Measurements from ENCODE around the gene SLC24A3. TPM values are rescaled to one million over a fixed set of nuclear protein-coding genes. Genes with fewer than 3 reads are reported as not detected.

The SLC24A3 gene
- total and polyA plus RNA-seq, 4 experiments from 2014 or later: not detected

GRCh38 chr20:19493794-19494495 is 281.5 kb downstream of the SLC24A3 start:
- Mint-ChIP-seq H3K27me3 (no peaks in the 10 kb centered on the region), H3K9me3 (no peaks in the 10 kb centered on the region), H3K4me3 (no peak overlapping the region), H3K4me1 (no peaks in the 10 kb centered on the region), H3K27ac (no peak overlapping the region), H3K36me3 (no peaks in the 10 kb centered on the region)
- POLR2A ChIA-PET (ENCODE audit: partially characterized antibody): no interaction called here
- H3K4me3 ChIP-seq (ENCODE audit: low read length in 2 of 2): no peak overlapping the region
- no peak overlapping the region for H3K27ac ChIP-seq (ENCODE audit: low read depth, low read length)
- no peaks in the 10 kb centered on the region for H3K4me1 ChIP-seq (ENCODE audit: insufficient read depth, low read length)
- no peaks in the 10 kb centered on the region for H3K27me3 ChIP-seq (ENCODE audit: insufficient read depth, low read length)
- no peaks in the 10 kb centered on the region for H3K9me3 ChIP-seq (ENCODE audit: control insufficient read depth in 1 of 2, low read length in 2 of 2)
- DNase-seq: no peak
- no peaks in the 10 kb centered on the region for H3K36me3 ChIP-seq (ENCODE audit: insufficient read depth, low read length)
- intact Hi-C loops (cut with micrococcal nuclease): no loop called here
- CTCF ChIA-PET (ENCODE audit: partially characterized antibody): no interaction called here

- intact Hi-C loops (cut with micrococcal nuclease): no loop called here
- CTCF ChIA-PET (ENCODE audit: partially characterized antibody): no interaction called here
- Histone ChIP-seq H3K27me3 (ENCODE audit: insufficient read depth, low read length) (no peaks in the 10 kb centered on the region), H3K9me3 (ENCODE audit: control insufficient read depth in 1 of 2, low read length in 2 of 2) (no peaks in the 10 kb centered on the region), H3K4me3 (ENCODE audit: low read length in 2 of 2) (no peak overlapping the region), H3K4me1 (ENCODE audit: insufficient read depth, low read length) (no peaks in the 10 kb centered on the region), H3K36me3 (ENCODE audit: insufficient read depth, low read length) (no peaks in the 10 kb centered on the region), H3K27ac (ENCODE audit: low read depth, low read length) (no peak overlapping the region)
- H3K27me3 Mint-ChIP-seq: no peaks in the 10 kb centered on the region
- no peak overlapping the region for H3K27ac Mint-ChIP-seq
- H3K36me3 Mint-ChIP-seq: no peaks in the 10 kb centered on the region
- no peaks in the 10 kb centered on the region for H3K9me3 Mint-ChIP-seq
- no peaks in the 10 kb centered on the region for H3K4me1 Mint-ChIP-seq
- POLR2A ChIA-PET (ENCODE audit: partially characterized antibody): no interaction called here
- DNase-seq: no peak
- H3K4me3 Mint-ChIP-seq: no peak overlapping the region
Observed at GRCh38 chr20:19495905-19496703, 283.7 kb downstream of the SLC24A3 start.

- Mint-ChIP-seq H3K4me1 (no peaks in the 10 kb centered on the region), H3K4me3 (no peak overlapping the region), H3K36me3 (no peaks in the 10 kb centered on the region), H3K9me3 (peaks cover 0 to 2% (median 0%) of the 10 kb centered on the region in 8 donors), H3K27me3 (no peaks in the 10 kb centered on the region), H3K27ac (no peak overlapping the region)
- Histone ChIP-seq H3K27ac (ENCODE audit: low read depth, low read length) (no peak overlapping the region), H3K27me3 (ENCODE audit: insufficient read depth, low read length) (no peaks in the 10 kb centered on the region), H3K4me1 (ENCODE audit: insufficient read depth, low read length) (no peaks in the 10 kb centered on the region), H3K4me3 (ENCODE audit: low read length in 2 of 2) (no peak overlapping the region), H3K9me3 (ENCODE audit: control insufficient read depth in 1 of 2, low read length in 2 of 2) (no peaks in the 10 kb centered on the region), H3K36me3 (ENCODE audit: insufficient read depth, low read length) (no peaks in the 10 kb centered on the region)
- intact Hi-C loops (cut with micrococcal nuclease): no loop called here
- ChIA-PET CTCF (ENCODE audit: partially characterized antibody) (no interaction called here), POLR2A (ENCODE audit: partially characterized antibody) (no interaction called here)
- DNase-seq: no peak
Observed at GRCh38 chr20:19497064-19497463, 284.6 kb downstream of the SLC24A3 start.

- Histone ChIP-seq H3K36me3 (ENCODE audit: insufficient read depth, low read length) (no peaks in the 10 kb centered on the region), H3K9me3 (ENCODE audit: control insufficient read depth in 1 of 2, low read length in 2 of 2) (no peaks in the 10 kb centered on the region), H3K27ac (ENCODE audit: low read depth, low read length) (no peak overlapping the region), H3K4me1 (ENCODE audit: insufficient read depth, low read length) (no peaks in the 10 kb centered on the region), H3K4me3 (ENCODE audit: low read length in 2 of 2) (no peak overlapping the region), H3K27me3 (ENCODE audit: insufficient read depth, low read length) (no peaks in the 10 kb centered on the region)
- Mint-ChIP-seq H3K4me3 (no peak overlapping the region), H3K36me3 (no peaks in the 10 kb centered on the region), H3K27me3 (no peaks in the 10 kb centered on the region), H3K9me3 (peaks cover 0 to 3% (median 0%) of the 10 kb centered on the region in 8 donors), H3K4me1 (no peaks in the 10 kb centered on the region), H3K27ac (no peak overlapping the region)
- DNase-seq: no peak
- CTCF ChIA-PET (ENCODE audit: partially characterized antibody): no interaction called here
- POLR2A ChIA-PET (ENCODE audit: partially characterized antibody): no interaction called here
- intact Hi-C loops (cut with micrococcal nuclease): no loop called here
Observed at GRCh38 chr20:19498756-19499155, 286.3 kb downstream of the SLC24A3 start.

GRCh38 chr20:19501476-19502115 is 289.2 kb downstream of the SLC24A3 start:
- no peak for DNase-seq
- Mint-ChIP-seq H3K4me3 (no peak overlapping the region), H3K9me3 (peaks cover 0 to 3% (median 0%) of the 10 kb centered on the region in 8 donors)

GRCh38 chr20:19502169-19502568 is 289.7 kb downstream of the SLC24A3 start:
- Histone ChIP-seq H3K4me1 (ENCODE audit: insufficient read depth, low read length) (no peaks in the 10 kb centered on the region), H3K27me3 (ENCODE audit: insufficient read depth, low read length) (no peaks in the 10 kb centered on the region), H3K9me3 (ENCODE audit: control insufficient read depth in 1 of 2, low read length in 2 of 2) (no peaks in the 10 kb centered on the region), H3K4me3 (ENCODE audit: low read length in 2 of 2) (no peak overlapping the region), H3K36me3 (ENCODE audit: insufficient read depth, low read length) (no peaks in the 10 kb centered on the region), H3K27ac (ENCODE audit: low read depth, low read length) (no peak overlapping the region)
- H3K4me1 Mint-ChIP-seq: no peaks in the 10 kb centered on the region
- H3K27me3 Mint-ChIP-seq: no peaks in the 10 kb centered on the region
- CTCF ChIA-PET (ENCODE audit: partially characterized antibody): no interaction called here
- peaks cover 0 to 3% (median 0%) of the 10 kb centered on the region in 8 donors for H3K9me3 Mint-ChIP-seq
- POLR2A ChIA-PET (ENCODE audit: partially characterized antibody): no interaction called here
- no peak overlapping the region for H3K27ac Mint-ChIP-seq
- H3K4me3 Mint-ChIP-seq: no peak overlapping the region
- intact Hi-C loops (cut with micrococcal nuclease): no loop called here
- DNase-seq: no peak
- no peaks in the 10 kb centered on the region for H3K36me3 Mint-ChIP-seq

More at GRCh38 chr20:19501476-19502115, 289.2 kb downstream of the SLC24A3 start:
- no peaks in the 10 kb centered on the region for H3K9me3 ChIP-seq (ENCODE audit: control insufficient read depth in 1 of 2, low read length in 2 of 2)
- ChIA-PET POLR2A (ENCODE audit: partially characterized antibody) (no interaction called here), CTCF (ENCODE audit: partially characterized antibody) (no interaction called here)
- H3K4me1 ChIP-seq (ENCODE audit: insufficient read depth, low read length): no peaks in the 10 kb centered on the region
- H3K36me3 ChIP-seq (ENCODE audit: insufficient read depth, low read length): no peaks in the 10 kb centered on the region
- no peak overlapping the region for H3K27ac ChIP-seq (ENCODE audit: low read depth, low read length)
- H3K4me3 ChIP-seq (ENCODE audit: low read length in 2 of 2): no peak overlapping the region
- no peaks in the 10 kb centered on the region for H3K36me3 Mint-ChIP-seq
- intact Hi-C loops (cut with micrococcal nuclease): no loop called here
- H3K27ac Mint-ChIP-seq: no peak overlapping the region
- H3K4me1 Mint-ChIP-seq: no peaks in the 10 kb centered on the region
- no peaks in the 10 kb centered on the region for H3K27me3 ChIP-seq (ENCODE audit: insufficient read depth, low read length)
- no peaks in the 10 kb centered on the region for H3K27me3 Mint-ChIP-seq

- no peak overlapping the region for H3K4me3 Mint-ChIP-seq
- intact Hi-C loops (cut with micrococcal nuclease): no loop called here
- CTCF ChIA-PET (ENCODE audit: partially characterized antibody): no interaction called here
- Histone ChIP-seq H3K27ac (ENCODE audit: low read depth, low read length) (no peak overlapping the region), H3K9me3 (ENCODE audit: control insufficient read depth in 1 of 2, low read length in 2 of 2) (no peaks in the 10 kb centered on the region), H3K4me1 (ENCODE audit: insufficient read depth, low read length) (no peaks in the 10 kb centered on the region), H3K36me3 (ENCODE audit: insufficient read depth, low read length) (no peaks in the 10 kb centered on the region), H3K4me3 (ENCODE audit: low read length in 2 of 2) (no peak overlapping the region), H3K27me3 (ENCODE audit: insufficient read depth, low read length) (no peaks in the 10 kb centered on the region)
- peaks cover 0 to 3% (median 0%) of the 10 kb centered on the region in 8 donors for H3K9me3 Mint-ChIP-seq
- H3K36me3 Mint-ChIP-seq: no peaks in the 10 kb centered on the region
- H3K27ac Mint-ChIP-seq: no peak overlapping the region
- H3K4me1 Mint-ChIP-seq: no peaks in the 10 kb centered on the region
- H3K27me3 Mint-ChIP-seq: no peaks in the 10 kb centered on the region
- no peak for DNase-seq
- POLR2A ChIA-PET (ENCODE audit: partially characterized antibody): no interaction called here
Observed at GRCh38 chr20:19504251-19504650, 291.8 kb downstream of the SLC24A3 start.

Data from CD4-positive, alpha-beta memory T cell (primary cell).